GM18505 (cell line): Measurements from ENCODE around the gene ZNF425.

ENCODE experiments used
- ATAC-seq: cut with Tn5 transposase; IDR thresholded peaks from one replicate; pipeline ENCODE4 v1.9.1; 2021; ENCODE audit not compliant: unreplicated experiment
- POLR2A ChIP-seq: IDR thresholded peaks from 4 replicates; pipeline ENCODE4 v1.6.1; 2011; ENCODE audit warnings: borderline replicate concordance; ENCODE audit not compliant: insufficient read depth, insufficient read length; ENCODE audit errors: extremely low read depth

ZNF425 gene, protein sequence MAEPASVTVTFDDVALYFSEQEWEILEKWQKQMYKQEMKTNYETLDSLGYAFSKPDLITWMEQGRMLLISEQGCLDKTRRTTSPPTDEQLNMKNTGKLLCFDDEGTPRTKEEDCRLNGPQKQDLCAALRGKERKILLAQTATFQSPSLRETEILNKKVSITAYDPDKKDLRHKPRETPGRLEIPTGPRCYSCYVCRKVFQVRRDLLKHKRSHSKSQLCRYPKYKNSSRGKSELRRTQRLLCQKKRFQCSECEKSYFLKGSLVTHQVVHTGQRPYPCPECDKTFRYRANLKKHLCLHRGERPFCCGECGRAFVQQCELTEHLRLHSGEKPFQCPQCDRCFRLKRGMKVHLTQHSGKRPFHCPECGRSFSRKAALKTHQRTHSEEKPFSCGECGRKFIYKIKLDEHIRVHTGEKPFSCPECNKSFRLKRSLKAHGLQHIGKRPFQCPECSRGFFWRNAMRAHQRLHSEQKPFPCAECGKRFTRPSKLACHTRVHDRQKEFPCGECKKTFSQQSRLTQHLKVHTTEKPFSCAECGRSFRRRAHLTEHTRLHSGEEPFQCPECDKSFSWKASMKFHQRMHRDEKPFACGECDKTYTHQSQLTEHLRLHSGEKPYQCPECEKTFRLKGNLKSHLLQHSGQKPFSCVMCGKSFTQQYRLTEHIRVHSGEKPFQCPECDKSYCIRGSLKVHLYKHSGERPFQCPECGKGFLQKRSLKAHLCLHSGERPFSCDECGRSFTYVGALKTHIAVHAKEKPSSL

DNA sequence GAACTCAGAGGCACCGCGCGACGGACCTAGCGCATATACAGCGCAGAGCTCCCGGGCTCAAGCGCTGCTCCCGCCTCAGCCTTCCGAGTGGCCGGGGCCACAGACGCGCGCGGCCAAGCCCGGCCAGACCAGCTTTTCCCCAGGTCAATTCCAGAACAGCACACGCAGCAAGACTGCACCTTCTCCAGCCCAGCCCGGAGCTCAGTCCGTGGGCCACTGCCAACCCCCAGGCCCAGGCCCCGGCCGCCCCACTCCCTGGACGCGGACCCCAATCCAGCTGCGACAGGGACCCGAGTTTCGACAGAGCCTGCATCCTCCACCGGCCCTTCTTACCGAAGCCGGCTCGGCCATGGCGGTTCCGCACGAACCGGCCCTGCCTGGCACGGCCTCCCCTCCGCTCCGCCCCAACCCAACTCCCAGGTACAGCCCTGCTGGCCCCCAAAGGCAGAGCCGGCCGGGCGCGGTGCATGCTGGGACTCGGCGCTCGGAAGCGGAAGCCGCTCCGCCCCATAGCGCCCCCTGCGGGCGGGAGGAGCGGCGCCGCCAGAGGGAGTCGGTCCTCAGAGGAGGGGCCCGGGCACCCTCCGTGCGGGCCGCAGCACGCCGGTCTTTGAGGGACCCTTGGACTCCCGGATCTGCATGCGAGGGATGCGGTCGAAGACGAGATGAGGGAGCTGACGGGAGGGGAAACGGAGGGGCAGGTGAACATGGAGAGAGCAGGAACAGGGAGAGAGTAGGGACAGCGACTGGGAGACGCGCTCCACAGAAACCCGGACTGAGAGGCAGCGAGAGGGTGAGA, at the start of gene ZNF425:
Gene ZNF425 (minus strand): TSS at position 462 of the 799 bp plus-strand sequence. CDS start 111 bp downstream, at position 351.
- ATAC-seq: peak; percentile 87
- peak; percentile 96 for TF ChIP-seq POLR2A

DNA sequence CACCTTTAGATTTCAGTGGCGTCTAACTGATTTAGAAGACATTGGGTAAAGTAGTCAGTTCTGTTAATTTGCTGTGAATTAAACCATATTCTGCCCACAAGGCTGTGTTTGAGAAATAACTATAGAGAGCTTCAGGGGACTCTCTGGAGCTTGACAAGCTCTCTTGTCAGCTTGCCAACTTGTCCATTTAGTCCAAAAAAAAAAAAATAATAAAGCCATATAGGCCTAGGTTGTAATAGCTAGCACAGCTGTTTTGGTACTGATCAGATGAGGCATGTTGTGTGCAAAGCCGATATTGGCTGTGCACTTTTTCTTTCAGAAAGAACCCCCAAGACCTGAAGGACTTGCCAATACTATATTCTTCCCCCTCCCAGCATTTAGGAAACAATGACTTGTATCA, 49.0 kb upstream of the ZNF425 start:
- TF ChIP-seq POLR2A: no peak
- ATAC-seq: no peak

DNA sequence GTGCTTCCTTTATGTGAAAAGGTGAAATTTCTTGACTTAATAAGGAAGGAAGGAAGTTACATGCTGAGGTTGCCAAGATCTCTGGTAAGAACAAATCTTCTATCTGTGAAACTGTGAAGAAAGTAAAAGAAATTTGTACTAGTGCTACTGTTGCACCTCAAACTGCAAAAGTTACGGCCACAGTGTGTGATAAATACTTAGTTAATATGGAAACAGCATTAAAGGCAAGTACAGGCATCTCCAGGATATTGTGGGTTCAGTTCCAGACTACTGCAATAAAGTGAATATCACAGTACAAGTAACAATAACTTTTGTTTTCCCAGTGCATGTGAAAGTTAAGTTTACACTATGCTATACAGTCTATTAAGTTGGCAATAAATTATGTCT, 46.4 kb upstream of the ZNF425 start:
- ATAC-seq: no peak

DNA sequence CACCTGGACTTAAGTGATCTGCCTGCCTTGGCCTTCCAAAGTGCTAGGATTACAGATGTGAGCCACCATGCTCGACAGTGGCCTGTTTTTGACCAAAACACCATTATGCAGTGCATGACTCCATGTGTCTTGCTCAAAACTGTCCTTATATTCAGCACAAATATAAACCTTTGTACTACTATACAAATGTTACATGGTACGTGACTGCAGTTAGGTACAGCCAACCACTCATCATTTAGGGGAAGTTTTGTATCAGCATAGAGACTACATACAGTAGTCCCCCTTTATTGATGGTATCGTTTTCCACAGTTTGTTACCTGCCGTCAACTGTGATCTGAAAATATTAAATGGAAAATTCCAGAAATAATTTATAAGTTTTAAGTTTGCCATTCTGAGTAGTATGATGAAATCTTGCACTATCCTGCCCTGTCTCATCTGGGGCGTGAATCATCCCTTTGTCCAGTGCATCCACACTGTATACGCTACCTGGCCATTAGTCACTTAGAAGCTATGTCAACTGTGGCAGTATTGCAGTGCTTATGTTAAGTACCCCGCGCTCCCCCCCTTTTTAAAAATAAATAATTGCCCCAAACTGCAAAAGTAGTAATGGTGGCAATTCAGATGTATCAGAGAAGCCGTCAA, 45.9 kb upstream of the ZNF425 start:
- no peak for ATAC-seq
- no peak for TF ChIP-seq POLR2A

More for the DNA sequence above, 46.4 kb upstream of the ZNF425 start:
- no peak for TF ChIP-seq POLR2A

DNA sequence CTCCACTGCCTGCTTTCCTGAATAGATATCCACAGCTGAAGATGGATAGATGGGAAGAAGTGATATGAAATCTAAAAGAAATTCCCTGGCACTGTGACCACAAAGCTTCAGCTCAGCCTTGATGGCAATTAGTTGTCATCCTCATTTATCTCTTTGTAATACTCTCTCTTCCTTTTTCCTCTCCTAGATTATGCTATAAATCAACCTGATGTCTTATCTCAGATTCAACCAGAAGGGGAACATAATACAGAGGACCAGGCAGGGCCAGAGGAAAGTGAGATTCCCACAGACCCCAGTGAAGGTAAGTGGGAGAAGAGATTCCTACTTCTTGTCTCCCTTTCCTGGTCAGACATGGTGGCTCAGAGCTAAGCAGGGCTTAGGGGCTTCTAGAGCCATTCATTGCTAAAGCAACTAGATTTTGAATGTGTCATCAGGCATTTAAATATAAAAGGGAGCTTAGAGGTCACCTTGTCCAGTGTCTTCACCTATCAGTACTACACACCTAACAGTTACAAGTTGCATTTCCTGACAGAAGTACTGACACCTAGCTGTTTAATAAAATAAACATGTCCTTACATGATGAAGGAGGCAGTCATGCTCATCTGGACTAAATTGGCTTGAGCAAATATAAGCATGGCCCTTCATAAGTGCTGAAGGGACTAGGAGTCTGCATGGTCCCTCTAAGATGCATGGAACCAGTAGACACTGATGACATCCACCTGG, 40.7 kb upstream of the ZNF425 start:
- no peak for ATAC-seq

DNA sequence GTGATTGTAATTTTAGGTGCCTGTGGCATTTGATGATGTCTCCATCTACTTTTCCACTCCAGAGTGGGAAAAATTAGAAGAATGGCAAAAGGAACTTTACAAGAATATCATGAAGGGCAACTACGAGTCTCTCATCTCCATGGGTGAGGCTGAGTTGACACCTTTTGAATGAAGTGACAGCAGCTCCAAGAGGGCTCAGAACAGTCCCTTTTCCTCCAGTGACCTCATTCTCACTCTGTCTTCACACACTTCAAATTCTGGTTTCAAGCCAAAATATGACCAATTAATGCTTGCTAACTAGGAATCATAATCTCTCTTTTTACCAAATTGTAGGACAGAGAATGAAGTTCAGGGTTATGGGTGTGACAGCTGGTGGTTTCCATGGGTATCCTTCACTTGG, 40.0 kb upstream of the ZNF425 start:
- ATAC-seq: no peak
- no peak for TF ChIP-seq POLR2A

More for the DNA sequence above, 40.7 kb upstream of the ZNF425 start:
- no peak for TF ChIP-seq POLR2A

DNA sequence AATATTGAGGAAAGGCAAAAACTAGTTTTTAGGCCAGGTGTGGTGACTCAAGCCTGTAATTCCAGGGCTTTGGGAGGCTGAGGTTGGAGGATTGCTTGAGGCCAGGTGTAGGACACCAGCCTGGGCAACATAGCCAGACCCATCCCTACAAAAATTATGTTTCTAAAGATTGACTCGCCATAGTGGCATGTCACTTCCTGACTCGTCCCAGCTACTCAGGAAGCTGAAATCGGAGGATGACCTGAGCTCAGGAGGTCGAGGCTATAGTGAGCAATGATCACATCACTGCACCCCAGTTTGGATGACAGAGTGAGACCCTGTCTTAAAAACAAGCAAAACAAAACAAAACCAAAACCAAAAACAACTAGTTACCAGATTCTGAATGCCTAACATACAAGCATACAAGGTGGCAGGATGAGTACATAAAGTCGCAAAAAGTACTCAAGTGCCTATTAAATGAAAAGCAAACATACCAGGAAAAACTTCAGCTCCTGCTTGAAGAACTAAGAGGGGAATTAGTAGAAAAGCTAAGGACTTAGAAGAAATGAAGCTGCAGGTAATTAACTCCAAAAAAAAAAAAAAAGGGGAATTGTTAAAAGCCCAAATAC, 35.2 kb upstream of the ZNF425 start:
- no peak for TF ChIP-seq POLR2A
- ATAC-seq: no peak

DNA sequence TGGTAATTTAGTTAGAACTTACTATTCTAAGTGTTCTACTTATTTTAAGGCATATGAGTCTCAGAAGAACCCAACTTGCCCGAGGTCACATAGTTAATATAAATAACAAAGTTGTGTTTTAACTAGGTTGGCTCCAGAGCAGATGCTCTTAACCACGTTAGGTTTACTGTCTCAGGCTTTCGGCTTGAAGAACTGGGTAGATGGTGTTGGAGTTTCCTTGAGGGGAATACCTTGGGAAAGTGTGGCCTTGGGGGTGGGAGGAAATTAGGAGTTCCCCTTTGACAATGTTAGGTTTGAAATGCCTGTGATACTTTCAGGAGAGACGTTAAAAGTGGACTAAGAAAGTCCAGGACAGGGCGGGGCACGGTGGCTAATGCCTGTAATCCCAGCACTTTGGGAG, 30.8 kb upstream of the ZNF425 start:
- TF ChIP-seq POLR2A: no peak

DNA sequence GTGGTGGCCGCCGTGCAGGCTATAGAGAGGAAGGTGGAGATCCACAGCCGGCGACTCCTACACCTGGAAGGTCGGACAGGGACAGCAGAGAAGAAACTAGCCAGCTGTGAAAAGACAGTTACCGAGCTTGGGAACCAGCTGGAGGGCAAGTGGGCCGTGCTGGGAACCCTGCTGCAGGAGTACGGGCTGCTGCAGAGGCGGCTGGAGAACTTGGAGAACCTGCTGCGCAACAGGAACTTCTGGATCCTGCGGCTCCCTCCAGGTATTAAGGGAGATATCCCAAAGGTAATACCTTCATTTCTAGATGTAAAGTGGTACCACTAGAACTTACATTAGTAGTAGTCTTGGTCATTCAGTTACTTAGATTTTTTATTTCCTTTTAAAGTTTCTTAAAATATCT, 27.9 kb upstream of the ZNF425 start:
- TF ChIP-seq POLR2A: no peak
- no peak for ATAC-seq

More for the DNA sequence above, 30.8 kb upstream of the ZNF425 start:
- no peak for ATAC-seq

DNA sequence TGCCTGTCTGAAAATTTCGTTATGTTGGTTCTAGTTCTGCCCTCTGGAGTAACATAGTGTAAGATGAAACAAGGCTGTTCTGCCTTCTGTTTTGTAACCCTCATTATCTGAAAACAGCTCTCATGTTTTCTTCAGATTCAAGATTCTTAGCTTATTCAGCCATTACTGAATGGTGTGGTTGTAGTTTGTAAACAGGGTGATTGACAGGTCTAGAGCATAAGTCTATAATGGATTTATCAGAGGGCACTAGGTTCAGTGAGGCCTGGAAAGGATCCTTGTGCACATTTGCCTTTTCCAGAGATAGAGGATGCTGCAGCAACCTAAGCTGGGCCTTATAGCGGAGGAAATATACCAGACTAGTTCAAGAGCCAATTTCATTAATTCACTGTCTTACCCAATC, 27.2 kb upstream of the ZNF425 start:
- ATAC-seq: no peak
- TF ChIP-seq POLR2A: no peak

DNA sequence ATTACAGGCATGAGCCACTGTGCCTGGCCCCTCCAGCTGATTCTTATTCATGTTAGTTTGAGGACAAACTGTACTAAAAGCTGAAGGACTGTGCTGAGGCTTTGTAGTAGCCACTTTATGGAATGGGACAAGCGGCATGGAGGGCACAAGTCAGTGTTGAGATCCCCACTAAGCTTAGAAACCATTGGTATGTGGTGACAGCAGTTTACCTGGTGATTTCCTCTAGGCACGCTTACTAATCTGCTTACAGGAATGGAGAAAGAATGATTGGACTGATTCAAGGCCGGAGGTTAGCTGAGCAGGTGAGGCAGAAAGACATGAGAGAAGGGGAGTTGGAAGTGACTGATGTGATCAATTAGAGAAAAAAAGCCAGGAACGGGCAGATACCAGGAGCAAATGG, 24.9 kb upstream of the ZNF425 start:
- no peak for ATAC-seq
- TF ChIP-seq POLR2A: no peak

DNA sequence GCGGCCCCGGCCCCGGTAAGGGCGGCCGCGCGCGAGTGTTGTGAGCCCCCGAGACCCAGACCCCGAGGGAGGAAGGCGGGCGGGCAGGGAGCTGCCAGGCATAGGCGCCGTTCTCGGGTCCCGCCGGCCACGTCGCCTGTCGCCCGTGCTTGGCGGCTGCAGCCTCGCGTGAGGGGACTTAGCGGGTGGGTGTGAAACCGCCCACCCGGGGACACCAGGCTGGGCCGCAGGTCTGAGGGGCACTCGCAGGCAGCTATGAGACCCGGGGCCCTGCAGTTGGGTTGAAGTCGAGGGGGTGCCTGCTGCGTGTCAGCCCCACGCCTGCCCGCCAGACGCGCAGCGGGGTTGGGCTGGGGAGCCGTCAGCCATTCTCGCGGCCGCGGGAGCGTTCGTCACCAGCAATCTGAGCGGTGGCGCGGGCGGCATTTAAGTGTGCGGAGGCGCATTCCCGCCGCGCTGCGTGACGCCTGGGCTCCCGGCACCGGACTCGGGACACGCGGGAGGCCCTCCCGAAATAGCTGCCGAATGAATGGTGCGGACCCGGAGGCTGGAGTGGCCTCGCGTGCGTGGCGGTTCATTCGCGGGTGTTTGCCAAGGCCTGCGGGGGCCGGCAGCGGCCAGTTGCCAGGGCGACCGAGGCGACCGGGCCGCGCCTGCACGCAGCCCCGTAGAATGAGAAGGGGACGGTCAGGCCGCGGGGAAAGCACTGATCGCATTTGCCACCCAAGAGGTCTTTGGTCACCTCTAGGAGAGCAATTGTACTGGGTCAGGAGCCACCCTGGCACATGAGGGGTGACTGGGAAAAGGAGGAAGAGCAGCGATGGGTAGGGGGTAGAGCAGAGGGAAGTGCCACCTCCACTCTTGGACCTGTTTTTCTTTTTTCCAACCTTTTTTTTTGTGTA, 21.9 kb upstream of the ZNF425 start:
- peak; percentile 30 for ATAC-seq
- TF ChIP-seq POLR2A: no peak
